HepG2 (cell line): ENCODE measurements around the gene HTRA2. TPM values are rescaled to one million over a fixed set of nuclear protein-coding genes. Genes with fewer than 3 reads are reported as not detected.

Experiments
- ATF7 ChIP-seq, 2 experiments: fragments of 450-650 bp in 1 of 2; sonication (generic) in 1 of 2; formaldehyde crosslinking in 1 of 2; IDR thresholded peaks; 2 replicates each; pipeline versions ENCODE4 v1.4.0 to v1.6.1; 2016 to 2020; ENCODE audit warnings: antibody characterized with exemption in 1 of 2, mild to moderate bottlenecking in 1 of 2, missing genetic modification reagents in 1 of 2
- CAMTA2 ChIP-seq: sonication (generic); formaldehyde crosslinking; IDR thresholded peaks from 2 replicates; pipeline ENCODE4 v1.4.0; 2020; ENCODE audit warnings: mild to moderate bottlenecking, missing genetic modification reagents, borderline replicate concordance
- CREBL2 ChIP-seq: sonication (generic); formaldehyde crosslinking; IDR thresholded peaks from 2 replicates; pipeline ENCODE4 v1.8.1; 2023; ENCODE audit warnings: missing genetic modification reagents, mild to moderate bottlenecking, borderline replicate concordance
- DNMT1 ChIP-seq: sonication (generic); formaldehyde crosslinking; IDR thresholded peaks from 2 replicates; pipeline ENCODE4 v1.5.1; 2020; ENCODE audit warnings: mild to moderate bottlenecking, missing genetic modification reagents
- HNRNPK ChIP-seq: fragments of 200-400 bp; formaldehyde crosslinking; IDR thresholded peaks from 2 replicates; pipeline ENCODE4 v1.6.1; 2018; ENCODE audit warnings: low read length, low read depth, moderate library complexity, mild to moderate bottlenecking; ENCODE audit not compliant: poor library complexity, severe bottlenecking
- ISL2 ChIP-seq: sonication (generic); formaldehyde crosslinking; IDR thresholded peaks from 2 replicates; pipeline ENCODE4 v1.5.0; 2020; ENCODE audit warnings: missing genetic modification reagents
- LBX2 ChIP-seq: sonication (generic); formaldehyde crosslinking; IDR thresholded peaks from 2 replicates; pipeline ENCODE4 v1.5.0; 2020; ENCODE audit warnings: missing genetic modification reagents, mild to moderate bottlenecking, borderline replicate concordance
- MEIS2 ChIP-seq: sonication (generic); formaldehyde crosslinking; IDR thresholded peaks from 2 replicates; pipeline ENCODE4 v1.9.0; 2021; ENCODE audit warnings: mild to moderate bottlenecking, missing genetic modification reagents
- NFIB ChIP-seq: sonication (generic); formaldehyde crosslinking; IDR thresholded peaks from 2 replicates; pipeline ENCODE4 v1.9.0; 2021; ENCODE audit warnings: missing genetic modification reagents, mild to moderate bottlenecking, borderline replicate concordance
- TAF15 ChIP-seq: fragments of 200-400 bp; formaldehyde crosslinking; IDR thresholded peaks from one replicate; pipeline ENCODE4 v1.6.1; 2018; ENCODE audit warnings: mild to moderate bottlenecking, low read depth, low read length; ENCODE audit not compliant: poor library complexity, severe bottlenecking
- ZNF138 ChIP-seq: sonication (generic); formaldehyde crosslinking; IDR thresholded peaks from 2 replicates; pipeline ENCODE4 v1.5.0; 2020; ENCODE audit warnings: mild to moderate bottlenecking, low read depth, missing genetic modification reagents
- ZNF367 ChIP-seq: sonication (generic); formaldehyde crosslinking; IDR thresholded peaks from 2 replicates; pipeline ENCODE4 v1.4.0; 2020; ENCODE audit warnings: missing genetic modification reagents, borderline replicate concordance
- ZNF446 ChIP-seq: sonication (generic); formaldehyde crosslinking; IDR thresholded peaks from 2 replicates; pipeline ENCODE4 v1.5.0; 2020; ENCODE audit warnings: mild to moderate bottlenecking, missing genetic modification reagents
- ZNF574 ChIP-seq: sonication (generic); formaldehyde crosslinking; IDR thresholded peaks from 2 replicates; pipeline ENCODE4 v1.4.0; 2020; ENCODE audit warnings: missing genetic modification reagents
- ZNF703 ChIP-seq: sonication (generic); formaldehyde crosslinking; IDR thresholded peaks from 2 replicates; pipeline ENCODE4 v1.5.1; 2020; ENCODE audit warnings: missing genetic modification reagents, mild to moderate bottlenecking, moderate library complexity, borderline replicate concordance
- ZNF710 ChIP-seq: sonication (generic); formaldehyde crosslinking; IDR thresholded peaks from 2 replicates; pipeline ENCODE4 v1.5.0; 2020; ENCODE audit warnings: mild to moderate bottlenecking, missing genetic modification reagents, borderline replicate concordance
- ZNF784 ChIP-seq: sonication (generic); formaldehyde crosslinking; IDR thresholded peaks from 2 replicates; pipeline ENCODE4 v1.5.1; 2020; ENCODE audit warnings: missing genetic modification reagents, mild to moderate bottlenecking, borderline replicate concordance
- polyA plus RNA-seq, 8 experiments: library from polyadenylated mRNA; depleted of rRNA in 3 of 8; stranded (reverse) in 7 of 8; unstranded in 1 of 8; fragments of >200 nt; fragmentation: Illumina TruSeq in 4 of 8; extraction: Trizol in 4 of 8; gene quantifications; 2 replicates each; pipeline versions ENCODE4 v1.2.1 to v1.2.3, GENCODE V29; 2011 to 2016; ENCODE audit warnings: low read depth in 4 of 8, missing spikeins in 1 of 8, mixed read lengths in 1 of 8; ENCODE audit not compliant: insufficient read depth in 1 of 8
- total RNA-seq, 5 experiments: library from RNA; depleted of rRNA; stranded (reverse); fragments of >200 nt; fragmentation: Illumina TruSeq; extraction: Trizol; gene quantifications; 2 replicates each; pipeline ENCODE4 v1.2.3, GENCODE V29; 2016; ENCODE audit warnings: low read depth in 1 of 5
- TF ChIP-seq, protein P1 (sequence below): sonication (generic); formaldehyde crosslinking; IDR thresholded peaks from 2 replicates; pipeline ENCODE4 v1.4.0; 2020; ENCODE audit warnings: mild to moderate bottlenecking, missing genetic modification reagents

The HTRA2 gene
- total and polyA plus RNA-seq, 2 of the 13 experiments (the other 11 are each of a cell fraction or from before 2014, with no cell fraction given), result 47.7 to 50.3 TPM

DNA sequence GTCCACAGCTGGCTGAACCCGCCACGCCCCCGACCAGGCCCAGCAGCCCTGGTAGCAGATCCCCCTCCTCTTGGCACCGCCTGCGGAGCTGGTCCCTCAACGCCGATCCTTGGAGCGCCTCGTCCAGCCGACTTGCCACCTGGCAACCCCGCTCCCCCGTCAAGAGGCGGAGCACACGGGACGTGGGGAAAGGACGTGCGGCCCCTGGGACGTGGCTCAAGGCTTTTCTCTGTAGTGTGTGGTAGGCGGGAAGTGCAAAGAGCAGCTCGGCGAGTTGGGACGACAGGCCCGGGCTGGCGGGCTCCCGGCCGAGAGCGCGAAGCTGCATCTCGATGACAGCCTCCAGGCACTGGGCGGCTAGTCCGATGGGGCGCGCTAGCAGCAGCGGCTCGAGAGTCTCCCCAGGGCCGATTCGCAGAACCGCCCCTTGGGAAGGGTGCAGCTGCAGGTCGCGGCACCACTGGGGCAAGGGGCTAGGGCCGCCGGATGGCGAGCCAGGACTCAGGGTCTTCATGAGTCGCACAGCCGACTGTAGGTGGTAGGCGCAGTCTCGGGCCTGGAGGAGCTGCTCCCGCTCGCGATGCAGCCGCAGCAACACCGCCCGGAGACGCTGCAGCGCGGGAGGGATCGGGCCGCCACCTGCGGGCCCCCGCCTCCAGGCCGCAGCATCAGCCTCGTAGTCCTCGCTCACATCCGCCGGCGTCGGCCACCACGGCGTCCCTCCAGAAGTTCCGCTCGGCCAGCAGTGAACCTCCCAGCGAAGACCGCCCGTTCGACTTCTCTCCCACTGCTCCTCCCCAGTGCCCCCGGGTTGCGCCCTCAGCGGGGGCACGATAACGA lies 47.6 kb upstream of the HTRA2 start (continued):
- TF ChIP-seq, protein P1, sequence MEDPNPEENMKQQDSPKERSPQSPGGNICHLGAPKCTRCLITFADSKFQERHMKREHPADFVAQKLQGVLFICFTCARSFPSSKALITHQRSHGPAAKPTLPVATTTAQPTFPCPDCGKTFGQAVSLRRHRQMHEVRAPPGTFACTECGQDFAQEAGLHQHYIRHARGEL, result peak; percentile 93
- TF ChIP-seq TAF15 (peak; percentile 86), LBX2 (CRISPR knock-in tag) (0 out of 2 replicates have a peak, but pooled peaks have one; percentile 45), DNMT1 (CRISPR knock-in tag) (0 out of 2 replicates have a peak, but pooled peaks have one; percentile 42), ATF7 (IDR thresholded peaks at IDR 0.05) (no peak), ATF7 (CRISPR knock-in tag; IDR thresholded peaks at IDR 0.05) (peak; percentile 61), CREBL2 (CRISPR knock-in tag) (peak; percentile 84; the same call in 1 of the 2 replicates), ZNF574 (peak; percentile 20; the same call in 1 of the 2 replicates), MEIS2 (CRISPR knock-in tag) (peak; percentile 72), NFIB (CRISPR knock-in tag) (0 out of 2 replicates have a peak, but pooled peaks have one; percentile 75), HNRNPK (no peak), CAMTA2 (CRISPR knock-in tag) (peak; percentile 97), ZNF367 (peak; percentile 55), ZNF703 (CRISPR knock-in tag) (peak; percentile 52; the same call in 1 of the 2 replicates), ZNF784 (CRISPR knock-in tag) (peak; percentile 79; the same call in 1 of the 2 replicates), ZNF138 (CRISPR knock-in tag) (peak; percentile 94), ZNF710 (peak; percentile 57; the same call in 1 of the 2 replicates), ZNF446 (peak; percentile 21; the same call in 1 of the 2 replicates), ISL2 (CRISPR knock-in tag) (peak; percentile 66; the same call in 1 of the 2 replicates)
